Activated CD4-positive, alpha-beta T cell treated with anti-CD3 and anti-CD28 coated beads, Interleukin-2, amount 50 U/mL, for 16 hours (primary cell): ENCODE data around the gene LUC7L.
A peak's percentile ranks its signal among the peaks of the same experiment; 100 is the strongest.
"Not testable (repeated sequence)": the region's sequence is repeated elsewhere in the genome, so short reads cannot be mapped to it uniquely, and the experiment has no call there.

Experiments
- DNase-seq: peaks from one replicate; pipeline ENCODE4 v3.0.0-alpha.2; 2020

LUC7L gene, protein sequence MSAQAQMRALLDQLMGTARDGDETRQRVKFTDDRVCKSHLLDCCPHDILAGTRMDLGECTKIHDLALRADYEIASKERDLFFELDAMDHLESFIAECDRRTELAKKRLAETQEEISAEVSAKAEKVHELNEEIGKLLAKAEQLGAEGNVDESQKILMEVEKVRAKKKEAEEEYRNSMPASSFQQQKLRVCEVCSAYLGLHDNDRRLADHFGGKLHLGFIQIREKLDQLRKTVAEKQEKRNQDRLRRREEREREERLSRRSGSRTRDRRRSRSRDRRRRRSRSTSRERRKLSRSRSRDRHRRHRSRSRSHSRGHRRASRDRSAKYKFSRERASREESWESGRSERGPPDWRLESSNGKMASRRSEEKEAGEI

DNA sequence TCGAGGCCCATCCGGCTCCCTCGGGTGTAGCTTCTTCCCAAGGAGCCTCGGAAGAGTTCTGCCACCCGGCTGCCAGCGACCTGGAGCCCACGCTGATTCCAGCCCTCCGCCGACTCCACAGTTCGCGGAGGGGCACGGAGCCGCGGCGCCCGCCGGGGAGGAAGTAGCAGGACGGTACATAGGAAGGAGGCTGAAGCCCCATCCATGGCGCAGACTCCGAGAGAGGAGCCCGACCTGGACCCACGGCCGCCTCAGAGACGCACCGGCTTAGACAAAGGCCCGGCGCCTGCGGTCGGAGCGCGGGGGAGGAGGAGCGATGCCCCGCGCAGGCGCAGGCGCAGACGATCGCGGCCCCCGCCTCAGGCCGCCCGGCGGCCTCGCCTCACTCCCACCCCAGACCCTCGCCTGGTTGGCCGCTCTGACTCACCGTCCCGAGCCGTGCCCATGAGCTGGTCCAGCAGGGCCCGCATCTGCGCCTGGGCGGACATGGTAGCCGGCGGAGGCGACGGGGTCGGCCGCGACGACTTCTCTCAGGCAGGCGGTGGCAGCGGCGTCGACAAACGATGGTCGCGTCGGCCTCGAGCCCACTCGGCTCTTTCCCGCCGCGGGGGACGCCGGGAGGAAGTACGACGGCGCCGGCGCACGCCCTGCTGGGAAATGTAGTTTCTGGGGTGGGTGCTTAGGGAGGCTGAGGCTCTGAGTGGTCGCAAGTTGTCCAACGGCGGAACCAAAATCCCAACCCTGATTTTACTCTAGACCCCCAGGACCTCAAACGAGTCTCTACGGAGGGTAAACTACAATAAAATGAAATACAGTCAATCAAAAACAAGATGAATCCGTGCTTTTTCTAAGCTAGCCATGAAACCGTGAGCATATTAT, at the start of gene LUC7L:
Gene LUC7L, minus strand, starts transcription at position 598 of the 879 bp plus-strand sequence. Its CDS starts 110 bp downstream, at position 488.
- peak; percentile 87 for DNase-seq

DNA sequence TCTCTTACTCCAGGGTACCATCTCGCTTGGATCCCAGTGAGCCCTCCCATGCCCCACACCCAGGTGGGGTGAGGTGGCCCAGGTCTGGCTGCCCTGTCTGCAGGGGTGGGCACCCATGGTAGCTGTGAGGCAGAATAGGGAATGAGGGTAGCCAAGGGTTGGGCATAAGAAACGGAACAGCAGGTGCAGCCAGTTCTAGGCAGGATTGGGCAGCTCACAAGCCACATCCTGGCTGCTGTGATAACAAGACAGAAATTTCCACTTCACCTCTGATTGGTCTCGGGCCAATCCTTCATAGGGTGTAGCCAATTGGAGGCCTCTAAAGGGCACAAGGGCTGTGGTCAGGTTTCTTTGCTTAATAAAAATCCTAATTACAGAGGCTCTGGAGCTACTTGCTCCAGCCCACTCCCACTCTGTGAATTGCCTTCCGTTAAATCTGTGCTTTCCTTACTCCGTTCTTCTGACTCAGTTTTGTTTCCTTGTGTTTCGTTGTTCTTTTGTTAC, 49.7 kb upstream of the LUC7L start:
- peak; percentile 50 for DNase-seq

DNA sequence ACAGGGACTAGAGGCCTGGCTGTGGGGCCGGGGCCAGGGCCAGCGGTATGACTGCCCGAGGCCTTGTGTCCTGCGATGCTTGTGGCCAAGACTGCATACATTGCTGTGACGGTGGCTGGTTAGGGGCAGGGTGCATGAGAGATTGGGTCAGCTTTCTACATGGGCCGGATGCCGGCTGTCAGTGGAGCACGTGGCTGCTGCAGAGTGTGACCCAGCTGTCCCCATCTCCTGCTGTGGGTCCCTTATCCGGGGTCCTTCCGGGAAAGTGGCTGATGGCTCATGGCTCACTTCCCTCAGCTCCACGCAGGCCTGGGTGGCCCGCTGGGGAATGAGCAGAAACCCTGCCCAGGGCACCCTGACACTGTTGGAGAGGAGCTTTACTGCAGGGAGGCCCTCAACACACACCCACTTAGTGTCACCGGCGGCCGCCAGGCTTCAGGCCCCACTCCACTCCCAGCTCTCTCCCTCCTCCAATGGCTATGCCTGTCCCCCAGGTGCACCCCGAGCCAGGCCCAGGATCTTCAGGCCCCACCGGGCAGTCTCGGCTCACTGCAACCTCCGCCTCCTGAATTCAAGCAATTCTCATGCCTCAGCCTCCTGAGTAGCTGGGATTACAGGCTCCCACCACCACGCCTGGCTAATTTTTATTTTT, 47.3 kb upstream of the LUC7L start:
- no peak for DNase-seq

DNA sequence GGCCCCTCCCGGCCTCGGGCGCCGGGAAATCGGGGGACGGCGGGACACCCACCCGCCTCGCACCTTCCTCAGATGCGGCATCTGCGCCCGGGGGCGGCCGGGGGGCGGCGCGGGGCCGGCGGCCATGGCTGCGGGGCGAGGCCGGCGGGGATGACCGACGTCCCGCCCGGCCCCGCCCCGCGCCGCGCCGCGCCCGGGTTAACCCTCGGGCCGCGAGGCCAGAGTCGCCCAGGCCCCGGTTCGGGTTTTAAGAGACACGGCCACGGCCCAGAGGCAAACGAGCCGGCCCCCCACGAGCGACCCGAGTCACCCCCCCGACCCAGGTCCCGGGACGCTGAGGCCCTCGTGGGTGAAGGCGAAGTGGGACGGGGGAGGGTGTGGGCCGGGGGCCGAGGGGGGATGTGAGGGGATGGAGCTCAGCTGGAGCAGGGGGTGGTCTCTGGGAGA, 46.6 kb upstream of the LUC7L start, which contains the start of gene RGS11:
Gene RGS11, minus strand, starts transcription at position 159 of the 447 bp plus-strand sequence. Its CDS starts 33 bp downstream, at position 126.
- no peak for DNase-seq

DNA sequence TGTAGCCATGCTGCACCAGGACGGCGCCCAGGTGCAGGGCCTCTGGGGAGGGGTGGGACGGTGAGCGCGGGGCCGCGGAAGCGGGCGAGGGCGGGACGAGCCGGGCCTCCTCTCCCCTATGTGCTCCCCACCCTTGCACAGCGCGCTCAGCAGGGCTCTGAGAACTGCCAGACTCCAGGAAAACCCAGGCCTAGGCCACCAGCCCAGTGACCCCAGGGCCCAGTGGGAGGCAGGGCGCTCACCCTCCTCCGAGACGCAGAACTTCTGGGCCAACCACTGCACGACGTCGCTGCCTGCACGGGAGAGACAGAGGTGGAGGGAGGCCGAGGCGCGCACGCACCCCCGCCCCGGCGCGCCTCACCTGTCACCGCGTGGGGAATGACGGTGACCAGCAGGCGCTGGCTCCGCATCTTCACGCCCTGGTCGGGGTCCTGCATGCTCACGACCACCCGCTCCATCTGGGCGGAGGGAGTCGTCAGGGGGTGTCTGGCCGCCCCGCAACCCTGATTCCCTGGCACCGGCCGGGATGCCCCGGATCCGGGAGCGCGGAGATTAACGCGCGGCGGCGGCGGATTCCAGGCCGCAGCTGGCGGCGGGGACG, 45.9 kb upstream of the LUC7L start:
- DNase-seq = peak; percentile 9

DNA sequence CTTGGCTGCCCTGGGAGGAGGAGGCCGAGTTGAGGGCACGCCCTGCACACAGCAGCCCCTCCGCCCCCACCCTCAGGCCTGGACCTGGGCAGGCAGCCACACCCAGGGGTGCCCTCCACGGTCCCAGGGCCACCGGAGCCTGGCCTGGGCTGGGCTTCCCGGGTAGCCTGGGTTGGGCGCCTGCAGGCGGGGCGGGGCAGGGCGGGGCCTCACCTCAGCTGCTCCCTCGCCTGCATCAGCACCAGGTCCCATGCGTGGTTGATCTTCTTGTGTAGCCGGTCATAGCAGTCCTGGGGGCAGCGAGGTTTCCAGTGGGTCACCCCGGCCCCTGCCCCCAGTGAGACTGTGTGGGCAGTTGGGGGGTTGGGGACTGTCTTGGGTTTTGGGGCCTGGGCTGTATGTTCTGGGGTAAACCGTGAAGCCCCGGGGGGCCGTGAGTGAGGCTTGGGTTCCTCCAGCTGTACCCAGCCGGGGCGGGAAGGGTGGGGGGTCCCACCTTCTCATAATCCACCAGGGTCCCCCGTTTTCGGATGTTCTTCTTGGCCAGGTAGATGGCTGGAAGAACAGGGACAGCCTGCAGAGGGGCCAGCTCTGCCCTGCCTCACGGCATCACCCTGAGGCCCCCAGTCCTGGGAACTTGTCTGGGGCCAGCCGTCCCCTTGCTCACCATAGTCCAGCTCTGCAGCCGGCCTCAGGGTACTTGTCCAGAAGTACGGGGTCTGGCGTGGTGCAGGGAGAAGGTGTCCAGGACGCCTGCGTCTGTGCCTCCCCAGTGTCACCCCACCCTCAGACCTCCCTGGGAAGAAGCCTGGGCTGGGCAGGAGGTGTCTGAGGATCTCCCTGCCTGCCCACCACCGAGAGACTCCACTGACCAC, 44.5 kb upstream of the LUC7L start:
- no peak for DNase-seq

DNA sequence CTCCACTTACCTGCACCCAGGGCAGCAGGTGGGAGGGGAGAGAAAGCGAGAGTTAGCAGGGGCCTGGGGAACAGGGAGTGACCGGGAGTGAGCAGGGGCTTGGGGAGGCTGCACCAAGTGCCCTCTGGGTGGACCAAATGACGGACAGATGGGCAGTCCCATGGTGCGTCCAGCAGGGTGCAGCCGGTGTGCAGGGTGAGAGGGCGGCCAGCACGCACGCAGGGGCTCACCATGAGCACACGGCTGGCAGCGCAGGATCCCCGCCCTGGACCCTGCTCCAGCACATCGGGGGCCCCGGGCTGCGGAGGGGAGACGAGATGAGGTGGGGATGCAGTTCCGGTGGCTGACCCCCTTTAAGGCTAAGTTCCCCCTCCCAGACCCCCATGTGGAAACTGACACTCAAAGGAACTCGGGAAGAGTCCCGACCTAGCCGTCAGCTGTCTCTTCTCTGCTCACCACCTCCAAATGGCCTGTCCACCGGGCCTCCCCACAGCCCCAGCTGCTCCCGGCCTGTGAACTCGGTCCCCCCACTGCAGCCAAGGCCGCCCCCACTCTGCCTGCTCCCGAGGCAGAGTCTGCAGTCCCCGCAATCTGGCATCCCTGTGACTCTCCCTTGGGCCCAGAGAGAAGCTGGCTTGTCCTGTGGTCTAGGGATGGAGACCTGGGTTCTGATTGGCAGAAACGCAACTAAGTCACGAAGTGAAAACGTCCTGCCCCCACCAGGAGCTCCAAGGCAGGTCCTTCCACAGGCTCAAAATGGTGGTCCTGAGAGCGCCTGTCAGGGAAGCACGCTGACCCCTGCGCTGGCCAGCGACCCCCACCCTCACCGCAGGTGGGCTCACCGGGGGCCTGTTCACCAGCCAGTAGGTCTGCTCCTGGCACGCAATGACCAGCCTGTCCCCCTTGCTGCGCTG, 43.6 kb upstream of the LUC7L start:
- no peak for DNase-seq

DNA sequence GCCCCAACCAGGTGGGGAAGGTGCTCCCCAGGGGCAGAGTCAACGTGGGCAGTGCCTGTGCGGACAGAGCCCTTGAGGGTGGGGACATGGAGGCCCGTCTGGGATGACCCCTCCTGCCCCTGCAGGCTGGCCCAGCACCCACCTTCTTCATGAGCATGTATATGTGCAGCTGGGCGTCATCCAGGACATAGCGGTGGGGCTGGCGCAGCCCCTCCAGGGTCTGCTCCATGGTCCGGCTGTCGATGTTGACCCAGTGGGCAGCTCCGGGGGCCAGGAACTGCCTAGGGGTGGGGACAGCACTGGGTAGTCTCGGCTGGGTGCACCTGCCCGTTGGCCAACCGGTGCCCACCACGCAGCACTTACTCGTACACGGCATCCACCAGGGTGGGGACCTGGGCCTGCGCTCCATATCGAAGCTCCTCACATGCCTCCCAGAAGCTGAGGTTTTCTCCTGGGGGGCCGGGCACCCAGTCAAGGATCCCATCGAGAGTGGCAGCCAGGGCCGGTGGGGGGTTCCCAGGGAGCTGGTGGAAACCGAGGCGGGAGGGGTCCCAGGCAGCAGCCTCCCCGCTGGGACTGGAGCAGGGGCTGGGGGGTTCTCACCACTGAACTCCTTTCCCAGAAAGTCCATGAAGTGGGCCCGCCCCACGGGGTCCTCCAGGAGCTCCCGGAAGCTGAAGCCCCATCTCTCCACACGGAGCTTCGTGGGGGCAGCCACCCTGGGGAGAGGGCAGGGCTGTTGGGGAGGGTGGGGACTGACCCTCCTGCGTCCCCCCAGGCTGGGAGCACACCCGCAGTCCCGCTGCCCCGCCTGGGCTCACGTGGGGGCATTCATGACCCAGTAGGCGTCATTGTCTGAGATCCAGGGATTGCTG, 41.4 kb upstream of the LUC7L start:
- no peak for DNase-seq

DNA sequence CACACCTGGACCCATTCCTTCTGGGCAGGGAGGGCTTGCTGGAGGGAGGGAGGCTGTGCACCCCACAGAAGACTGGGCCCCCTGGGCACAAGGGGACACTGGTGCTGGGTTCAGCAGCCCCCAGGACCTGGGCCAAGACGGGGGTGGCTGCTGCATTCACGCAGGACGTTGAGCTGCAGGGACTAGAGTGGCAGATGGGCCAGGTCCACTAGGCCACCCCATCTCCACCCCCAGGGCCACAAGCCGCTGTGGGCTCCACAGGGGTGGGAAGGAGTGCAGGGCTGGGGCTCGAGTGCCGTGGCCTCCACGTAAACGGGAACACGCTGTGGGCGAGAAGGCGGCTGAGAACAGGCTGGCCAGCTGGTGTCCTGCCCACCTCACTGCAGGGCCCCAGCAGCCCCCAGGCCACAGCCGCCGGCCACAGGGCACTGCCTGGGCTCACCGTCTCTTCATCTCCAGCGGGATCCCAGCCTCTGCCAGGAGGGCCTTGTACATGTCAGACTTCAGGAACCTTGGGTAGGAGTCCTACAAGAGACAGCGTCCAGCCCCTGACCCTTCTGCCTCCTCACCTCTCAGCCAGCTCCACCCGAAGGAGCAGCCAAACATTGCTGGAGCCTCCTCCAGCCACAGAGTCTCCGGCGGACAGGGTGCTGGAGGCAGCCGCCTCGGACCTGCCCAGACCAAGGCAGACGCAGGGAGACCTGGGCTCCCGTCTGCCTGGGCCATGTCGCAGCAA, 40.0 kb upstream of the LUC7L start:
- no peak for DNase-seq

DNA sequence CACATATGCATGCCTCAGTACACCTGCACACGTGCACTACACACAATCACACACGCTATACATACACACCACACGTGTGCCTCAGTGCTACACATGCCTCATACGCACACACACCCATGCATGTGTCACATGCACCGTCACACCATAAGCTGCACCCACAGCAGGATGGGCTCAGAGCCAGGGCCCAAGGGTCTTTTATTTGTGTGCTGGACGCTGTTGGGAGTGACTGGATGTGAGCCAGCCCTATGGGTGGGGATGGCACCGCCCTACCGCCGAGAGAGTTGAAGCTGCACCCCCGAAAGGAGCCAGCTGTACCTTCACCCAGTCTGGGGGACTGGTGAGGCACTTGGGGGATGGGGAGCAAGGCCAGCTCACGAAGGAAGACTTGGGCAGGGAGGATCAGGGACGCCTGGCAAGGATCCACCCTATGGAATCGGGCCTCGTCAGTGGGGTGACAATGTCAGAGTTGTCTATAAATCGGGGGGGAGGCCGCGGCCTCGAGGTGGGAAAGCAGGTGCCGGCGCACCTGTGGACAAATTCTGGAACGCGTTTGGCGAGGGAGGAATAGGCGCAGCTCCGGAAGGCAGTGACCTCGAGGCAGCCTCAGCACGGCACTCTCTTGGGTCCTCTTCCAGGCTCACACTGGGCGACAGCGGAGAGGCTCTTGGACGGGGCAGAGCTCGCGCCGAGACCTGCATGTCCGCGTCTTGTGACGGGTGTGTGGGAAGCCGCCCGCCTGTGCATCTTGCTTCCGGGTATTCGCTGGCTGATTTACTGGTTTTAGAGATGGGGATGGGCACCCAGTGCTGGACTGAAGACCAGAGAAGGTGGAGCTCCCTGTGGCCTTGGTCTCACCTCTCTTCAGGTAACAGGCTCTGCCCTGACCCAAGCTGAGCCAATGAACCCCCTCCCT, 39.1 kb upstream of the LUC7L start:
- no peak for DNase-seq

DNA sequence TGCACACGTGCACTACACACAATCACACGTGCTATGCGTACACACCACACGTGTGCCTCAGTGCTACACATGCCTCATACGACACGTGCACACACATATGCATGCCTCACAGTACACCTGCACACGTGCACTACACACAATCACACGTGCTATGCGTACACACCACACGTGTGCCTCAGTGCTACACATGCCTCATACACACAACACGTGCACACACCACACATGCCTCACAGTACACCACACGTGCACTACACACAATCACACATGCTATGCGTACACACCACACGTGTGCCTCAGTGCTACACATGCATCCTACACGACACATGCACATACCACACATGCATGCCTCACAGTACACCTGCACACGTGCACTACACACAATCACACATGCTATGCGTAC, 38.3 kb upstream of the LUC7L start:
- DNase-seq = not testable (repeated sequence)

DNA sequence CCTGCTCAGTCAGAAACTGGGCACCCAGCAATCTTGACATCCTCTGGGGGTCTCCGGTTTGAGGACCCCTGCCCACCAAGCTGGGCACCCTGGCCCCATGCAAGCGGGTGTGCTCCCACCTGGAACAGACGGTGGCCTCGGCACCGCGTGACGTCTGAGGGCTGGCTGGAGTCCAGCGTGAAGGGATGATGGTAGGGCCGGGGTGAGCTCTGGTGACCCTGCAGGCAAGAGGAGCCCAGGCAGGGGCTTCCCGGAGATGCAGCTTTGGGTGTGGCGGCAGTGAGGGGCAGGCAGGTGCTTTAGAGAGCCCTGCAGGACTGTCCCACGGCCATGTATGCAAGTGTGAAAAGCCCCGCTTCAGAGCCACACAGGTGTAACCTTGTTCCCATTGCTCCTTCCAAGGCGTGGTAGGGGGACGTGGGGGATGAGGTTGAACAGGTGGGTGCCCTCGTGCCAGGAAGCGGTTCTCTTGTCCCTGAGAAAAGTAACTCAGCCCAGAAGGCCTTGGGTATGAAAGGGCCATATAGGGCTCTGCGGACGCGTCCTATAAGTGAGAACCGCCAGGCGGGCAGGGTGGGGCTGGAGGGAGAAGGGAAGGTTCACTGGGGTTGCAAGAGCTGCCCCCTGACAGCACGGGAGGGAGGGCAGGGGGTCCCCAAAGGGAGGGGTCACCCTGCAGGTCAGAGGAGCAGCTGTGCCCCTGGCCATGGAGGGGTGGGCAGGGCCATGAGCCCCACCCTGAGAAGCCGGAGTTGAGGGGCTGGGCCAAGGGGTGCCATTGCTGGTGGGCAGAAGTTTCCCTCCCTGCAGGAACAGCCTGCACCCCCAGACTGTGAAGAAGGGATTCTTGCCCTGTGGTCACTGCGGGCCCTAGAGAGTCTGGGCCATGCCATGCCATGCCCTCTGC, 37.3 kb upstream of the LUC7L start:
- DNase-seq = no peak

DNA sequence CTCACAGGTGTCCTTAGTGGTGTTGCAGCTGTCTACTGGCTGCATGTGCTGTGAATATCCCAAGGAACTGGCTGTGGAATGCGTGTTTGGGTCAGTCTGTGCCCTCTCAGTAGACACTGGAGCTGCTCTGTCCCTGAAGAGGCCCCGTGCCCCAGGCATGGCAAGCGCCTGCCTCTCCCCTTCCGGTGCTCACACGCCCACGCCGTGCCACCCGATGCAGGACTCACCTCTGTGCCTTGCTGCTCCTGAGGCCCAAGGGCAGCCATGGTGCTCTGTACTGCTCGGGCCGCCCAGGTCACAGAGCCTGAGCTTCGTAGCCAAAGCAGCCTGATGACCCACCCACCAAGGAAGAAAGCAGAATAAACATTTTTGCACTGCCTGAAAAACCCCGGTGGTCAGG, 36.5 kb upstream of the LUC7L start:
- no peak for DNase-seq

DNA sequence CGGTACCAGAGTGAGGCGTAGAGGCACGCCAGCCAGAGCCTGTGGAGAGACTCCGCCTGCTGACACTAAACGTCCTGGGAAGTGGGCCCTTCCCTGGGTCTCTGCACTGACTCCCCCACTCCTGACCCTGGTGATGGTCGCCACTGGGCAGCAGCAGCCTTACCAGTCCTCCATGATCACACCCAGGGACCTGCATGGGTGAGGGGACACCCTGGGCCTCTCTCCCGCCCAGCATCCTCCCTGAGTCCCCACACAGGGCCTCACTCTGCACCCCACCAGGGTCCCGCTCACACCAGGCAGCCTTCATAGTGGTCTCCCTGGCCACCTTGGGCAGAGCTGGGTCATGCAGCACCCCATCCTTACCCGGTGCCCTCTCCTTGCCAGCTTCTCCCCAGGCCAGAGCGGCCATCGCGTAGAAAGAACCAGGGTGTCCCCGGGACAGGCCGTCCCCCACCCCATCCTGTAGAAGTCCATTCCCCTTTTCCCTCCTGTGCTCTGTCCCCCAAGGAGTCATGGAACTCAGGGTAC, 35.8 kb upstream of the LUC7L start:
- no peak for DNase-seq

DNA sequence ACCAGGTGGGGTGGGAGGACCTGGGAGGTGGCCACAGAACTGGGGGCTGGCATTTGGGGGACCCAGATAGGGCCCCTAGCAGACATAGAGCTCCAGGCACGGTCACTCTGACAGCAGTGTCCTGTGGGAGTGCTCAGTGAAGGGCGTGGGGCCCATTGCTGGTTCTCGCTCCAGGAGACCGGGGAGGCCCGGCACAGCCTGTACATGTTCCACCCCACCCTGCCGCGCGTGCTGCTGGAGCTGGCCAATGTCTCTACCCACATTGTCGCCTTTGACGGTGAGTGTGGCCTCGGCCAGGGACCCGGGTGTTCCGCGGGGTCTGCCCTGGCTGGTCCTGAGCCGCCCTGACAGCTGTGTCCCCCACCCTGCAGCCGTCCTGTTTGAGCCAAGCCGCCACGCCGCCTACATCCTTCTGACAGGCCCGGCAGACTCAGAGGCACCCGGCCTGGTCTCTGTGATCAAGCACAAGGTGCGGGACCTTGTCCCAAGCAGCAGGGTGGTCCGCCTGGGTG, 35.2 kb upstream of the LUC7L start:
- no peak for DNase-seq

DNA sequence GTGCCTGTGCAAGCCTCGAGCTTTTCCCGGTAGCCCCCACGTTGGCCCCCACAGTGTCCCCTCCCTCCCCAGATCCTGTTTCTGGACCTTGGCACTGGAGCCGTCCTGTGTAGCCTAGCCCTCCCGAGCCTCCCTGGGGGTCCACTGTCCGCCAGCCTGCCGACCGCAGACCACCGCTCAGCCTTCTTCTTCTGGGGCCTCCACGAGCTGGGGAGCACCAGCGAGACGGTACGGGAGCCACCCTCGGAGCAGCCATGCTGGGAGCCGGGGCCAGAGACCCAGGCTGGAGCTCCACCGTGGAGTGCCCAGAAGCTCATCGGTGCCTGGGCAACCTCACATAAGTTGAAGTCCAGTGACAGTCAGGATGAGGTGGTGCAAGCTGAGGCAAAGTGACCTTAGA, 34.7 kb upstream of the LUC7L start:
- DNase-seq = no peak
